ENCODE data around the gene EPX. TPM values are rescaled to one million over a fixed set of nuclear protein-coding genes. Genes with fewer than 3 reads are reported as not detected.

The EPX gene
- total RNA-seq, 1 donor from 2014 or later, result not detected

GRCh38 chr17:58238147-58238634 lies 45.7 kb downstream of the EPX start, which contains the start of gene LPO:
Gene LPO (plus strand): TSS chr17:58238584. CDS start chr17:58242980, 4,396 bp downstream.
- Mint-ChIP-seq H3K9me3 (ENCODE audit: low read depth) (no peaks in the 10 kb centered on the region), H3K4me3 (ENCODE audit: unreplicated experiment) (no peak within 1 kb of the TSS), H3K27me3 (ENCODE audit: low read depth) (peaks cover 73% of the 10 kb centered on the region), H3K36me3 (ENCODE audit: low read depth) (no peaks in the 10 kb centered on the region), H3K4me1 (ENCODE audit: low read depth) (no peaks in the 10 kb centered on the region), H3K27ac (ENCODE audit: unreplicated experiment) (no peak within 1 kb of the TSS)
- no peak for DNase-seq (ENCODE audit: low spot score)
- no peak for TF ChIP-seq CTCF (IDR thresholded peaks at IDR 0.05)

GRCh38 chr17:58239987-58240386 lies 47.5 kb downstream of the EPX start:
- Mint-ChIP-seq H3K36me3 (ENCODE audit: low read depth) (no peaks in the 10 kb centered on the region), H3K4me1 (ENCODE audit: low read depth) (no peaks in the 10 kb centered on the region), H3K9me3 (ENCODE audit: low read depth) (no peaks in the 10 kb centered on the region), H3K27me3 (ENCODE audit: low read depth) (peaks cover 75% of the 10 kb centered on the region), H3K4me3 (ENCODE audit: unreplicated experiment) (no peak overlapping the region), H3K27ac (ENCODE audit: unreplicated experiment) (no peak overlapping the region)
- no peak for DNase-seq (ENCODE audit: low spot score)
- TF ChIP-seq CTCF (IDR thresholded peaks at IDR 0.05), result no peak

GRCh38 chr17:58242171-58242784 lies 49.8 kb downstream of the EPX start:
- no peak overlapping the region for H3K27ac Mint-ChIP-seq (ENCODE audit: unreplicated experiment)
- no peaks in the 10 kb centered on the region for H3K9me3 Mint-ChIP-seq (ENCODE audit: low read depth)
- no peak for DNase-seq (ENCODE audit: low spot score)
- peaks cover 68% of the 10 kb centered on the region for H3K27me3 Mint-ChIP-seq (ENCODE audit: low read depth)
- no peaks in the 10 kb centered on the region for H3K36me3 Mint-ChIP-seq (ENCODE audit: low read depth)
- TF ChIP-seq CTCF (IDR thresholded peaks at IDR 0.05), result no peak
- H3K4me3 Mint-ChIP-seq (ENCODE audit: unreplicated experiment), result no peak overlapping the region
- H3K4me1 Mint-ChIP-seq (ENCODE audit: low read depth), result no peaks in the 10 kb centered on the region

GRCh38 chr17:58244963-58245362 lies 52.4 kb downstream of the EPX start:
- TF ChIP-seq CTCF (IDR thresholded peaks at IDR 0.05), result no peak
- Mint-ChIP-seq H3K9me3 (ENCODE audit: low read depth) (no peaks in the 10 kb centered on the region), H3K4me3 (ENCODE audit: unreplicated experiment) (no peak overlapping the region), H3K4me1 (ENCODE audit: low read depth) (no peaks in the 10 kb centered on the region), H3K27me3 (ENCODE audit: low read depth) (peaks cover 56% of the 10 kb centered on the region), H3K27ac (ENCODE audit: unreplicated experiment) (no peak overlapping the region), H3K36me3 (ENCODE audit: low read depth) (no peaks in the 10 kb centered on the region)
- DNase-seq (ENCODE audit: low spot score), result no peak

- peaks cover 56% of the 10 kb centered on the region for H3K27me3 Mint-ChIP-seq (ENCODE audit: low read depth)
- peaks cover 4% of the 10 kb centered on the region for H3K4me1 Mint-ChIP-seq (ENCODE audit: low read depth)
- no peak overlapping the region for H3K27ac Mint-ChIP-seq (ENCODE audit: unreplicated experiment)
- H3K9me3 Mint-ChIP-seq (ENCODE audit: low read depth), result no peaks in the 10 kb centered on the region
- DNase-seq (ENCODE audit: low spot score), result no peak
- no peaks in the 10 kb centered on the region for H3K36me3 Mint-ChIP-seq (ENCODE audit: low read depth)
- no peak overlapping the region for H3K4me3 Mint-ChIP-seq (ENCODE audit: unreplicated experiment)
- TF ChIP-seq CTCF (IDR thresholded peaks at IDR 0.05), result no peak
Measured at GRCh38 chr17:58245428-58246103, 53.0 kb downstream of the EPX start.
